GM21423 (cell line): ENCODE results near the gene CCER1.

Experiments
- ATAC-seq: cut with Tn5 transposase; IDR thresholded peaks from one replicate; pipeline ENCODE4 v1.9.1; 2021; ENCODE audit warnings: mild to moderate bottlenecking, moderate library complexity; ENCODE audit not compliant: unreplicated experiment

CCER1 gene

GRCh38 chr12:90969851-90970250 is 14.9 kb upstream of the CCER1 start:
- ATAC-seq = no peak

GRCh38 chr12:90969346-90969745 is 14.4 kb upstream of the CCER1 start:
- no peak for ATAC-seq

- ATAC-seq = no peak
These were observed 10.2 kb upstream of the CCER1 start for GRCh38 chr12:90965204-90965603.

GRCh38 chr12:90964616-90965015 is 9.6 kb upstream of the CCER1 start:
- ATAC-seq = no peak

GRCh38 chr12:90963946-90964345 is 9.0 kb upstream of the CCER1 start:
- no peak for ATAC-seq

- ATAC-seq = no peak
These were observed 6.2 kb upstream of the CCER1 start for GRCh38 chr12:90961154-90961553.

- peak; percentile 77 for ATAC-seq
These were observed 4.7 kb upstream of the CCER1 start for GRCh38 chr12:90959538-90960139.

GRCh38 chr12:90959032-90959431 is 4.1 kb upstream of the CCER1 start:
- ATAC-seq = no peak

- no peak for ATAC-seq
These were observed 3.4 kb upstream of the CCER1 start for GRCh38 chr12:90958347-90958746.

- ATAC-seq = no peak
These were observed 548 bp downstream of the CCER1 start for GRCh38 chr12:90954428-90954827.

- ATAC-seq = no peak
These were observed 987 bp downstream of the CCER1 start for GRCh38 chr12:90953956-90954421.

GRCh38 chr12:90951432-90952105 is 3.4 kb downstream of the CCER1 start:
- ATAC-seq = no peak

GRCh38 chr12:90947869-90948268 is 7.1 kb downstream of the CCER1 start:
- no peak for ATAC-seq

- peak; percentile 68 for ATAC-seq
These were observed 9.8 kb downstream of the CCER1 start for GRCh38 chr12:90945070-90945649.

GRCh38 chr12:90943255-90943654 is 11.7 kb downstream of the CCER1 start:
- no peak for ATAC-seq

GRCh38 chr12:90940872-90941499 is 14.0 kb downstream of the CCER1 start:
- no peak for ATAC-seq

GRCh38 chr12:90939382-90939781 is 15.6 kb downstream of the CCER1 start:
- ATAC-seq = no peak

- no peak for ATAC-seq
These were observed 16.5 kb downstream of the CCER1 start for GRCh38 chr12:90938451-90938850.

- no peak for ATAC-seq
These were observed 17.3 kb downstream of the CCER1 start for GRCh38 chr12:90937651-90938050.

GRCh38 chr12:90936230-90937005 is 18.6 kb downstream of the CCER1 start:
- no peak for ATAC-seq

GRCh38 chr12:90925562-90925961 is 29.4 kb downstream of the CCER1 start:
- no peak for ATAC-seq
